ENCODE data around the gene BMP5. TPM values are rescaled to one million over a fixed set of nuclear protein-coding genes. Genes with fewer than 3 reads are reported as not detected.

BMP5 gene
- total and polyA plus RNA-seq, 5 donors from 2014 or later, result not detected

DNA sequence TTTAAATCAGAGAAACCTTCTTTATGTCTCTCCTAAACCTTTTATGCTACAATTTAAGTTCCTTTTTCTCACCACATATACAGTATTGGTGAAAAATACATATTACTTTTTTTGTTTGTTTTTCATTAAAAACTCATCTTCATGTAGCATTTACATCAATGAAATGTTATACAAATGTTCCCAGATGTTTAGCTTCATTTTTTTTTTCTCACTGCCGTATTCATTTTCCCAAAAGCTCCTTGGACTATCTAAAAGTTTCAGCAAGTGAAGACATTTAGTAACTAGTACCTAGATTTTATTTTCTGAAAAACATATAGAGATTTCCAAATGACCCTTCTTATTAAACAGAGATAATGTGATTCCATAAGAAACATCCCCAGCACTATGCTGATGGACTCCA lies 128.9 kb downstream of the BMP5 start:
- DNase-seq, result no peak
- Histone ChIP-seq H3K4me1 (ENCODE audit: control insufficient read depth, insufficient read depth, low read length, poor library complexity, severe bottlenecking) (no peaks in the 10 kb centered on the region), H3K4me3 (ENCODE audit: low read depth, low read length) (no peak overlapping the region), H3K27ac (ENCODE audit: insufficient read depth, low read length, poor library complexity, severe bottlenecking) (no peak overlapping the region), H3K27me3 (ENCODE audit: control insufficient read depth, insufficient read depth, low read length) (no peaks in the 10 kb centered on the region), H3K9me3 (ENCODE audit: control insufficient read depth in 2 of 2, low read length in 2 of 2) (peaks cover 4% of the 10 kb centered on the region in 2 experiments), H3K36me3 (ENCODE audit: control insufficient read depth, insufficient read depth, low read length) (no peaks in the 10 kb centered on the region)
- peaks cover 0 to 5% (median 0%) of the 10 kb centered on the region in 4 donors for H3K4me1 Mint-ChIP-seq
- H3K27me3 Mint-ChIP-seq, result no peaks in the 10 kb centered on the region
- H3K36me3 Mint-ChIP-seq, result no peaks in the 10 kb centered on the region
- peaks cover 4 to 22% (median 12%) of the 10 kb centered on the region in 7 donors for H3K9me3 Mint-ChIP-seq
- H3K27ac Mint-ChIP-seq, result no peak overlapping the region
- no peak overlapping the region for H3K4me3 Mint-ChIP-seq
- no peak for ATAC-seq (ENCODE audit: low read depth in 2 of 2)

DNA sequence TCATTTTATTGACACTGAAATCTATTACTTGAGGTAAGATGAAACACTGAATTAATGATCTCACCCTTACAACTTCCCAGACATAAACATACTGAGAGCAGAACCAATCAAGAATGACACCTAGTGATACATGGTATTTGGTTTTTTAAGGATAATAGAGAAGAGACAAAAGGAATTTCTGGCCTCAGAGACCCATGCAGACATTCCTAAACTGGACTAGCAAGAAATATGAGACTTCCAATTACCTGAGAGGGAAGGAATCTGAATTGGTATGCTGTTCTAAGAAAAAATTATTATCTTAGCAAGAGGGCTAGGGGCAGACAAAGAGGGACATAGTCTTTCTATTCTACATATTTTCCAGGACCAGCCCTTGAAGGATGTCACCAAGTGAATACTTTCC lies 141.1 kb downstream of the BMP5 start:
- Mint-ChIP-seq H3K27me3 (no peaks in the 10 kb centered on the region), H3K4me3 (no peak overlapping the region), H3K4me1 (no peaks in the 10 kb centered on the region), H3K9me3 (peaks cover 0 to 37% (median 1%) of the 10 kb centered on the region in 7 donors), H3K27ac (no peak overlapping the region), H3K36me3 (no peaks in the 10 kb centered on the region)
- Histone ChIP-seq H3K27ac (ENCODE audit: insufficient read depth, low read length, poor library complexity, severe bottlenecking) (no peak overlapping the region), H3K27me3 (ENCODE audit: control insufficient read depth, insufficient read depth, low read length) (no peaks in the 10 kb centered on the region), H3K4me3 (ENCODE audit: low read depth, low read length) (no peak overlapping the region), H3K9me3 (ENCODE audit: control insufficient read depth in 2 of 2, low read length in 2 of 2) (peaks cover 0 to 4% of the 10 kb centered on the region in 2 experiments), H3K36me3 (ENCODE audit: control insufficient read depth, insufficient read depth, low read length) (no peaks in the 10 kb centered on the region), H3K4me1 (ENCODE audit: control insufficient read depth, insufficient read depth, low read length, poor library complexity, severe bottlenecking) (no peaks in the 10 kb centered on the region)
- DNase-seq, result no peak
- no peak for ATAC-seq (ENCODE audit: low read depth in 2 of 2)

DNA sequence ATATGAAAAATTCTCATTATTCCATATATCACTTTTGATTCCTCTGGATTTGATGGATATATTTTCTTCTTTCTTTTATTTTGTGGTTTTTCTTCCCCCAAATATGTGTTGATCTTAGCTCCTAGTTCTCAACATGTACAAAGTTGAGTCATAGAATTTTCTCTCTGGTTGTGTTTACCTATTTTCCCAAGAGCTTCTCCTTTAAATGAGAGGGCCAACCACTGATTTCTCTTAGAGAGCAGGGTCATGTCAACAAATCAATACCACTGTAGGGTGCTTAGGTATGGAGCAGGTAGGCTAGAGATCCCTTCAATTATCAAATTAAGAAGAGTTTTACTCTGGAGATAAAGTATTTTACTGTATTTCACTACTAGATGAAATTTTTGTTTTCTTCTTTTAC lies 145.7 kb downstream of the BMP5 start:
- Histone ChIP-seq H3K36me3 (ENCODE audit: control insufficient read depth, insufficient read depth, low read length) (no peaks in the 10 kb centered on the region), H3K27me3 (ENCODE audit: control insufficient read depth, insufficient read depth, low read length) (no peaks in the 10 kb centered on the region), H3K9me3 (ENCODE audit: control insufficient read depth in 2 of 2, low read length in 2 of 2) (peaks cover 0 to 4% of the 10 kb centered on the region in 2 experiments), H3K27ac (ENCODE audit: insufficient read depth, low read length, poor library complexity, severe bottlenecking) (no peak overlapping the region), H3K4me1 (ENCODE audit: control insufficient read depth, insufficient read depth, low read length, poor library complexity, severe bottlenecking) (no peaks in the 10 kb centered on the region), H3K4me3 (ENCODE audit: low read depth, low read length) (no peak overlapping the region)
- no peak overlapping the region for H3K4me3 Mint-ChIP-seq
- DNase-seq, result no peak
- H3K27me3 Mint-ChIP-seq, result no peaks in the 10 kb centered on the region
- no peak for ATAC-seq (ENCODE audit: low read depth in 2 of 2)
- no peaks in the 10 kb centered on the region for H3K36me3 Mint-ChIP-seq
- peaks cover 0 to 25% (median 3%) of the 10 kb centered on the region in 7 donors for H3K9me3 Mint-ChIP-seq
- no peak overlapping the region for H3K27ac Mint-ChIP-seq
- no peaks in the 10 kb centered on the region for H3K4me1 Mint-ChIP-seq

DNA sequence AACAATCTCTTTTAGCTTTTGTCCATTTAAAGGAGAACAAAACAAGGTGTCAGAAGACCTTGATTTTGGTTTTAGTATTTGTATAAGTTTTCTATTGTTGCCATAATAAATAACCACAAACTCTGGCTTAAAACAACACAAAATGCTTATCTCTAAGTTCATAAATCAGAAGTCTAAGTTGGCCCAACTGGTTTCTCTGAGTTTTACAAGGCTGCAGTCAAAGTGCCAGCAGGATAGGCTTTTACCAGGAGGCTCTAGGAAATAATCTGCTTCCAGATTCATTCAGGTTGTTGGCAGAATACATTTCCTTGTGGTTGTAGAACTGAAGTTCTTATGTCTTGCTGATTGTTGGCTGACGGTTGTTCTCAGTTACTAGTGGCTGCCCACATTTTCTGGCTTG lies 149.2 kb downstream of the BMP5 start:
- Mint-ChIP-seq H3K27ac (no peak overlapping the region), H3K9me3 (peaks cover 0 to 16% (median 3%) of the 10 kb centered on the region in 7 donors), H3K27me3 (no peaks in the 10 kb centered on the region), H3K36me3 (no peaks in the 10 kb centered on the region), H3K4me3 (no peak overlapping the region), H3K4me1 (no peaks in the 10 kb centered on the region)
- peaks cover 0 to 2% of the 10 kb centered on the region in 2 experiments for H3K9me3 ChIP-seq (ENCODE audit: control insufficient read depth in 2 of 2, low read length in 2 of 2)
- no peak overlapping the region for H3K4me3 ChIP-seq (ENCODE audit: low read depth, low read length)
- H3K27me3 ChIP-seq (ENCODE audit: control insufficient read depth, insufficient read depth, low read length), result no peaks in the 10 kb centered on the region
- ATAC-seq (ENCODE audit: low read depth in 2 of 2) (no peak), DNase-seq (no peak)
- H3K27ac ChIP-seq (ENCODE audit: insufficient read depth, low read length, poor library complexity, severe bottlenecking), result no peak overlapping the region
- no peaks in the 10 kb centered on the region for H3K4me1 ChIP-seq (ENCODE audit: control insufficient read depth, insufficient read depth, low read length, poor library complexity, severe bottlenecking)
- no peaks in the 10 kb centered on the region for H3K36me3 ChIP-seq (ENCODE audit: control insufficient read depth, insufficient read depth, low read length)

DNA sequence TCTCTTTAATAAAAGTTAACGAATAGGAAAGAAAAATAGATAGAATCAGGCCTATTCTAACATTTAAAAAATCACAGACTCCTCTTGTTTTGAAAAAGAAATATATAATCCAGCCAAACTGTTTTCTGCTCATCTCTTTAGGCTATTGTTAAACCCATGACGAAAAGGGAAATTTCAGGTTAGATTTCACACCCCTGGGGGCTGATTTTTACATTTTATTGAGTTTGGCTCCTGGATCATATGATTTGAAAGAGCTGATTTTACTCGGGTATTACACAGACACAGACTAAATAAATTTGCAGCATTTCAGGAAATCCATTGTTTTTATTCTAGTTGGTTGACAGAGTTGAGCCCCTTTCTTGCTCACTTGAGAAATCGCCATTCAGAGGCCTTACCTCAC lies 160.6 kb downstream of the BMP5 start:
- Mint-ChIP-seq H3K9me3 (peaks cover 0 to 18% (median 4%) of the 10 kb centered on the region in 7 donors), H3K27ac (no peak overlapping the region), H3K4me3 (no peak overlapping the region), H3K27me3 (no peaks in the 10 kb centered on the region), H3K4me1 (no peaks in the 10 kb centered on the region), H3K36me3 (no peaks in the 10 kb centered on the region)
- no peaks in the 10 kb centered on the region for H3K4me1 ChIP-seq (ENCODE audit: control insufficient read depth, insufficient read depth, low read length, poor library complexity, severe bottlenecking)
- peaks cover 3 to 9% of the 10 kb centered on the region in 2 experiments for H3K9me3 ChIP-seq (ENCODE audit: control insufficient read depth in 2 of 2, low read length in 2 of 2)
- H3K27ac ChIP-seq (ENCODE audit: insufficient read depth, low read length, poor library complexity, severe bottlenecking), result no peak overlapping the region
- ATAC-seq (ENCODE audit: low read depth in 2 of 2) (no peak), DNase-seq (no peak)
- no peaks in the 10 kb centered on the region for H3K36me3 ChIP-seq (ENCODE audit: control insufficient read depth, insufficient read depth, low read length)
- no peaks in the 10 kb centered on the region for H3K27me3 ChIP-seq (ENCODE audit: control insufficient read depth, insufficient read depth, low read length)
- H3K4me3 ChIP-seq (ENCODE audit: low read depth, low read length), result no peak overlapping the region

DNA sequence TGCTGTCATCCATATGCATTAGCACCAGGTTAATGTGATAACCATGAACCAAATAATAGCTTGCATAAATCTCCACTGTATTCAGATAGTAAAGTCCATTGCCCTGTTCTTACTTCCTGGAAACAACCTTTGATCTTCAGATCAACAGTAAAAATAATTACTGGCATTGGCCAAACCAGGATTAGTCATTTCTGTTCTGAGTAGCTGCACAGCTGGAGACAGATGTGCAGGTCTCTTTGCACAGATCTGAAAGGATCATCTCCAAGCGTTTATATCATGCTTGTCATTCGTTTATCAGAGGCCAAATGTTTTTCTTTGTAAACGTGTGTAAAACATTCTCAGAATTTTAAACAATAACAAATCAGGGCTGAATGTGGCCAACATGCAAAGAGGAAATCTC lies 162.0 kb downstream of the BMP5 start:
- H3K4me3 Mint-ChIP-seq, result no peak overlapping the region
- H3K27ac Mint-ChIP-seq, result no peak overlapping the region
- peaks cover 2 to 9% of the 10 kb centered on the region in 2 experiments for H3K9me3 ChIP-seq (ENCODE audit: control insufficient read depth in 2 of 2, low read length in 2 of 2)
- DNase-seq, result no peak
- no peaks in the 10 kb centered on the region for H3K27me3 Mint-ChIP-seq
- no peaks in the 10 kb centered on the region for H3K27me3 ChIP-seq (ENCODE audit: control insufficient read depth, insufficient read depth, low read length)
- H3K36me3 Mint-ChIP-seq, result no peaks in the 10 kb centered on the region
- no peak for ATAC-seq (ENCODE audit: low read depth in 2 of 2)
- H3K36me3 ChIP-seq (ENCODE audit: control insufficient read depth, insufficient read depth, low read length), result no peaks in the 10 kb centered on the region
- H3K27ac ChIP-seq (ENCODE audit: insufficient read depth, low read length, poor library complexity, severe bottlenecking), result no peak overlapping the region
- no peak overlapping the region for H3K4me3 ChIP-seq (ENCODE audit: low read depth, low read length)
- H3K4me1 Mint-ChIP-seq, result no peaks in the 10 kb centered on the region
- peaks cover 0 to 28% (median 5%) of the 10 kb centered on the region in 7 donors for H3K9me3 Mint-ChIP-seq
- H3K4me1 ChIP-seq (ENCODE audit: control insufficient read depth, insufficient read depth, low read length, poor library complexity, severe bottlenecking), result no peaks in the 10 kb centered on the region

DNA sequence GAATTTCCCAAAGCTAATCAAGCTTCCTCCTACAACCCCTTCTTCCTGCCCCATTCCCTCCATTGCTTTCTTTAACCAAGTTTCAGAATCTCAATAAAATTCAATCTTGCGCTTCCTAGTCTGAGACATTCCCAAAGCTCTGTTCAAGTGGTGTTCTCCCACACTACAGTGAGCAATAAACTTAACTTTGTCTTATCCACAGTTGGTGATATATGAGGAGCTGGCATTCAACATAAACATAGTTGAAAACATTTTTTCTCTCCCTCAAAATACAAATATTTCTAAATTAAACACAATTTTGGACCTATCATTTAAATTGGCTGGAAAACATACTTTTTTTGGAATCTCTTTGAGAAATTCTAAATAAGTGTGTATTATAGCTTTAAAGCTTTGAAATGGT lies 166.7 kb downstream of the BMP5 start:
- Mint-ChIP-seq H3K36me3 (no peaks in the 10 kb centered on the region), H3K27ac (no peak overlapping the region), H3K9me3 (peaks cover 0 to 22% (median 4%) of the 10 kb centered on the region in 7 donors), H3K27me3 (no peaks in the 10 kb centered on the region), H3K4me3 (no peak overlapping the region), H3K4me1 (no peaks in the 10 kb centered on the region)
- H3K4me1 ChIP-seq (ENCODE audit: control insufficient read depth, insufficient read depth, low read length, poor library complexity, severe bottlenecking), result no peaks in the 10 kb centered on the region
- H3K9me3 ChIP-seq (ENCODE audit: control insufficient read depth in 2 of 2, low read length in 2 of 2), result peaks cover 0 to 2% of the 10 kb centered on the region in 2 experiments
- no peaks in the 10 kb centered on the region for H3K27me3 ChIP-seq (ENCODE audit: control insufficient read depth, insufficient read depth, low read length)
- ATAC-seq (ENCODE audit: low read depth in 2 of 2) (no peak), DNase-seq (no peak)
- H3K27ac ChIP-seq (ENCODE audit: insufficient read depth, low read length, poor library complexity, severe bottlenecking), result no peak overlapping the region
- H3K4me3 ChIP-seq (ENCODE audit: low read depth, low read length), result no peak overlapping the region
- no peaks in the 10 kb centered on the region for H3K36me3 ChIP-seq (ENCODE audit: control insufficient read depth, insufficient read depth, low read length)
